Spleen (tissue), 11 donors: ENCODE data around the gene STING1. TPM values are rescaled to one million over a fixed set of nuclear protein-coding genes. Genes with fewer than 3 reads are reported as not detected.

Experiments
- DNase-seq: peaks from one replicate; pipeline ENCODE4 v3.0.0-alpha.2; 2020
- H3K27ac ChIP-seq, 8 donors: fragments of 200-600 bp; sonication (generic) in 7 of 8; 1 replicate in 4 of 8; 2 replicates in 4 of 8; pipeline versions ENCODE4 v1.5.0 to v1.8.0; 2016 to 2021; ENCODE audit warnings: inconsistent platforms in 4 of 8, mild to moderate bottlenecking in 4 of 8, moderate library complexity in 1 of 8
- H3K27me3 ChIP-seq, 7 donors: fragments of 200-600 bp; sonication (generic) in 6 of 7; replicated peaks in 1 of 7; 1 replicate in 4 of 7; 2 replicates in 3 of 7; pipeline versions ENCODE4 v1.5.0 to v1.8.0; 2016 to 2021; ENCODE audit warnings: inconsistent platforms in 3 of 7, mild to moderate bottlenecking in 1 of 7
- H3K36me3 ChIP-seq, 6 donors: fragments of 200-600 bp; sonication (generic) in 5 of 6; 1 replicate in 4 of 6; 2 replicates in 2 of 6; pipeline versions ENCODE4 v1.5.0 to v1.8.0; 2016 to 2021; ENCODE audit warnings: inconsistent platforms in 2 of 6
- H3K4me1 ChIP-seq, 6 donors: fragments of 200-600 bp; sonication (generic) in 5 of 6; 1 replicate in 3 of 6; 2 replicates in 3 of 6; pipeline versions ENCODE4 v1.5.0 to v1.8.0; 2016 to 2021; ENCODE audit warnings: inconsistent platforms in 3 of 6
- H3K4me3 ChIP-seq, 8 donors: fragments of 200-600 bp; sonication (generic) in 7 of 8; 1 replicate in 4 of 8; 2 replicates in 4 of 8; pipeline versions ENCODE4 v1.5.0 to v1.8.0; 2016 to 2021; ENCODE audit warnings: inconsistent platforms in 4 of 8, mild to moderate bottlenecking in 4 of 8, moderate library complexity in 2 of 8
- H3K9me3 ChIP-seq, 8 donors: fragments of 200-600 bp; sonication (generic) in 7 of 8; 1 replicate in 4 of 8; 2 replicates in 4 of 8; pipeline versions ENCODE4 v1.5.0 to v1.8.0; 2016 to 2021; ENCODE audit warnings: inconsistent platforms in 4 of 8
- POLR2A ChIP-seq, 3 donors: fragments of 450-650 bp; IDR thresholded peaks; one replicate each; pipeline ENCODE4 v1.5.1; 2017; ENCODE audit warnings: antibody characterized with exemption in 3 of 3, mild to moderate bottlenecking in 1 of 3
- POLR2AphosphoS5 ChIP-seq, 3 donors: sonication (generic); formaldehyde crosslinking; IDR thresholded peaks; one replicate each; pipeline ENCODE4 v1.5.1; 2017; ENCODE audit warnings: antibody characterized with exemption in 3 of 3
- WGBS, 5 donors: extraction: QIAGEN DNeasy Blood & Tissue Kit in 3 of 5; methylation state at CpG; one replicate each; pipeline versions ENCODE4 v1.1.5 to v1.1.7; 2013 to 2018; 5-methylcytosine and 5-hydroxymethylcytosine counted together
- intact Hi-C: fragments of 100-400 bp; cut with DNase I; formaldehyde crosslinking; loops from one replicate; pipeline ENCODE4 v1.15.0; 2023; ENCODE audit warnings: low total_unique reads
- polyA plus RNA-seq, 3 donors: library from polyadenylated mRNA; stranded (reverse); fragments of 200-250 nt; gene quantifications; one replicate each; pipeline ENCODE4 v1.2.1, GENCODE V29; 2013
- total RNA-seq, 7 donors: library from RNA; depleted of rRNA in 3 of 7; stranded (reverse); fragments of >200 nt in 3 of 7; fragmentation: NEBNext Ultra II Directional in 4 of 7; extraction: Animal tissue kit (Norgen Biotek cat#: 25700) in 4 of 7; gene quantifications; one replicate each; pipeline versions ENCODE4 v1.1.0 to v1.2.1, GENCODE V29; 2016 to 2021
- TF ChIP-seq, protein P1 (sequence below), 11 experiments: fragments of 200-600 bp in 7 of 11; fragments of 450-650 bp in 4 of 11; sonication (generic) in 4 of 11; IDR thresholded peaks in 8 of 11; conservative IDR thresholded peaks in 3 of 11; 1 replicate in 7 of 11; 2 replicates in 4 of 11; pipeline versions ENCODE4 v1.4.0 to v1.8.0; 2016 to 2021; ENCODE audit warnings: antibody characterized with exemption in 11 of 11, inconsistent platforms in 4 of 11, mild to moderate bottlenecking in 1 of 11
- donor health status: healthy with polysubstance abuse.
- donor health status: DM: no; HTN: no; CAD: no; lungs with moderate emphysema.
- donor health status: DM: no; HTN: no; CAD: no.
- donor health status: Bipolar disorder and iron deficiency.
- donor health status: healthy.
- donor health status: DM: no; HTN: no; CAD: no.
- donor health status: DM: yes; HTN: yes; CAD: no.

The STING1 gene
- total and polyA plus RNA-seq, 10 donors: 24.2 to 166 (median 104) TPM

DNA sequence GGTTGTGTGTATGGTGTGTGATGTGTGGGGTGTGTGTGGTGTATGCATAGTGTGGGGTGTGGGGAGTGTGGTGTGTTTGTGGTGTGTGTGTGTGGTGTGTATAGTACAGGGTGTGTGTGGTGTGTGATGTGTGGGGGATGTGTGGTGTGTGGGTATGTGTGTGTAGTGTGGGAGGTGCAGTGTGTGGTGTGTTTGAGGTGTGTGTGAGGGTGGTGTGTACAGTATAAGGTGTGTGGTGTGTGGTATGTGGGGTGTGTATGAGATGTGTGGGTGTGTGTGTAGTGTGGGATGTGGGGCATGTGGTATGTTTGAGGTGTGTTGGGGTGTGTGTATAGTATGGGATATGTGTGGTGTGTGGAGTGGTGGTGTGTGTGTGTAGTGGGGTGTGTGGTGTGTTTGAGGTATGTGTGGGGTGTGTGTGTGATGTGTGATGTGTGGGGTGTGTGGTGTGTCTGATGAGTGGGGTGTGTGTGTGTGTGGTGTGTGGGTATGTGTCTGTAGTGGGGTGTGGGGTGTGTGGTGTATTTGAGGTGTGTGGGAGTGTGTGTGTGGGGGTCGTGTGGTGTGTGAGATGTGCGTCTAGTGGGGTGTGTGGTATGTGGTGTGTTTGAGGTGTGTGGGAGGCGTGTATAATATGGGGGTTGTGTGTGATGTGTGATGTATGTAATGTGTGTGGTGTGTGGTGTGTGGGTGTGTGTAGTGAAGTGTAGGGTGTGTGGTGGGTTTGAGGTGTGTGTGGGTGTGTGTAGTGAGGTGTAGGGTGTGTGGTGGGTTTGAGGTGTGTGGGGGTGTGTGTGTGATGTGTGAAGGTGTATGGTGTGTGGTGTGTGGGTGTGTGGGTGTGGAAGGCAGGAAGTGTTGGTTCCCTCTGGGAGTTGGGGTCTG is 28.6 kb downstream of the STING1 start:
- WGBS, 5 donors: 53 to 69% (median 60%) methylated on average over 3 of the region's 3 CpGs
- no peak overlapping the region for H3K4me3 ChIP-seq
- peaks cover 0 to 47% (median 0%) of the 10 kb centered on the region in 6 donors for H3K36me3 ChIP-seq
- peak overlapping the region in 1 of 8 donors; percentile 63 for H3K27ac ChIP-seq
- TF ChIP-seq POLR2A (IDR thresholded peaks at IDR 0.05) (no peak), POLR2AphosphoS5 (IDR thresholded peaks at IDR 0.05) (no peak)
- TF ChIP-seq, protein P1, sequence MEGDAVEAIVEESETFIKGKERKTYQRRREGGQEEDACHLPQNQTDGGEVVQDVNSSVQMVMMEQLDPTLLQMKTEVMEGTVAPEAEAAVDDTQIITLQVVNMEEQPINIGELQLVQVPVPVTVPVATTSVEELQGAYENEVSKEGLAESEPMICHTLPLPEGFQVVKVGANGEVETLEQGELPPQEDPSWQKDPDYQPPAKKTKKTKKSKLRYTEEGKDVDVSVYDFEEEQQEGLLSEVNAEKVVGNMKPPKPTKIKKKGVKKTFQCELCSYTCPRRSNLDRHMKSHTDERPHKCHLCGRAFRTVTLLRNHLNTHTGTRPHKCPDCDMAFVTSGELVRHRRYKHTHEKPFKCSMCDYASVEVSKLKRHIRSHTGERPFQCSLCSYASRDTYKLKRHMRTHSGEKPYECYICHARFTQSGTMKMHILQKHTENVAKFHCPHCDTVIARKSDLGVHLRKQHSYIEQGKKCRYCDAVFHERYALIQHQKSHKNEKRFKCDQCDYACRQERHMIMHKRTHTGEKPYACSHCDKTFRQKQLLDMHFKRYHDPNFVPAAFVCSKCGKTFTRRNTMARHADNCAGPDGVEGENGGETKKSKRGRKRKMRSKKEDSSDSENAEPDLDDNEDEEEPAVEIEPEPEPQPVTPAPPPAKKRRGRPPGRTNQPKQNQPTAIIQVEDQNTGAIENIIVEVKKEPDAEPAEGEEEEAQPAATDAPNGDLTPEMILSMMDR (IDR thresholded peaks at IDR 0.05 in 8 of 11, conservative IDR thresholded peaks at IDR 0.05 in 3 of 11): no peak
- no peak for DNase-seq
- intact Hi-C loops: no loop called here
- H3K4me1 ChIP-seq: peaks cover 0 to 20% (median 5%) of the 10 kb centered on the region in 6 donors
- H3K27me3 ChIP-seq: no peaks in the 10 kb centered on the region
- no peaks in the 10 kb centered on the region for H3K9me3 ChIP-seq

DNA sequence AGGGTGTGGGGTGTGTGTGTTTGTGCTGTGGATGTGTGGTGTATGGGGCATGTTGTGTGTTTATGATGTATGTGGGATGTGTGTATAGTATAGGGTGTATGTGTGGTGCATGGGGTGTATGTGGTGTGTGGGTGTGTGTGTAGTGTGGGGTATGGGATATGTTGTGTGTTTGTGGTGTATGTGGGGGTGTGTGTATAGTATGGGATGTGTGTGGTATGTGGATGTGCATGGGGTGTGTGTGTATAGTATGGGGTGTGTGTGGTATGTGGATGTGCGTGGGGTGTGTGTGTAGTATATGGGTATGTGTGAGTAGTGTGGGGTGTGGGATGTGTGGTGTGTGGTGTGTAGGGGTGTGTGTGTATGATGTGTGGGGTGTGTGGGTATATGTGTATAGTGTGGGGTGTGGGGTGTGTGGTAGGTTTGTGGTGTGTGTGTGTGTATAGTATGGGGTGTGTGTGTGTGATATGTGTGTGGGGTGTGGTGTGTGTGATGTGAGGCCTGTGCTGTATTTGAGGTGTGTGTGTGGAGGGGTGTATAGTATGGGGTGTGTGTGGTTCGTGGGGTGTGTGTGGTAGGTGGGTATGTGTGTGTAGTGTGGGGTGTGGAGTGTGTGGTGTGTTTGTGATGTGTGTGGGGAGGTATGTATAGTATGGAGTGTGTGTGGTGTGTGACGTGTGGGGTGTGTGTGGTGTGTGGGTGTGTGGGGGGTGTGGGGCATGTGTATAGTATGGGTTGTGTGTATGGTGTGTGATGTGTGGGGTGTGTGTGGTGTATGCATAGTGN is 30.5 kb downstream of the STING1 start:
- H3K27me3 ChIP-seq: no peaks in the 10 kb centered on the region
- intact Hi-C loops: no loop called here
- peaks cover 0 to 62% (median 0%) of the 10 kb centered on the region in 6 donors for H3K36me3 ChIP-seq
- TF ChIP-seq, protein P1 (IDR thresholded peaks at IDR 0.05 in 8 of 11, conservative IDR thresholded peaks at IDR 0.05 in 3 of 11): no peak
- TF ChIP-seq POLR2AphosphoS5 (IDR thresholded peaks at IDR 0.05): no peak
- TF ChIP-seq POLR2A (IDR thresholded peaks at IDR 0.05): no peak
- no peak for DNase-seq
- H3K4me3 ChIP-seq: no peak overlapping the region
- H3K4me1 ChIP-seq: peaks cover 0 to 2% (median 0%) of the 10 kb centered on the region in 6 donors
- no peaks in the 10 kb centered on the region for H3K9me3 ChIP-seq
- 74 to 83% (median 83%) methylated on average over 3 of the region's 3 CpGs for WGBS, 5 donors
- H3K27ac ChIP-seq: peak overlapping the region in 1 of 8 donors; percentile 40

DNA sequence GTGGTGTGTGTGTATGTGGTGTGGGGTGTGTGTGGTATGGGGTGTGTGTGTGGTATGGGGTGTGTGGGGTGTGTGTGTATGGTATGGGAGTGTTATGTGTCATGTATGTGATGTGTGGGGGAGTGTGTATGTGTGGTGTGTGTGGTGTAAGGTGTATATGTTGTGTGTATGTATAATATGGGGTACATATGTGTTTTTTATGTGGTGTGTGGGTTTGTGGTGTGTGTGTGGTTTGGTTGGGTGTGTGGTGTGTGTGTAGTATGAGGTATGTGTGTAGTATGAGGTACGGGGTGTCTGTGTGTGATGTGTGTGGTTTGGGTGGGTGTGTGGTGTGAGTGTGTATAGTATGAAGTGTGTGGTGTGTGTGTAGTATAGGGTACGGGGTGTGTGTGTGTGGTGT is 31.4 kb downstream of the STING1 start:
- TF ChIP-seq POLR2AphosphoS5 (IDR thresholded peaks at IDR 0.05) (no peak), POLR2A (IDR thresholded peaks at IDR 0.05) (no peak)
- TF ChIP-seq, protein P1 (IDR thresholded peaks at IDR 0.05 in 8 of 11, conservative IDR thresholded peaks at IDR 0.05 in 3 of 11): no peak
- Histone ChIP-seq H3K9me3 (no peaks in the 10 kb centered on the region), H3K4me1 (no peaks in the 10 kb centered on the region), H3K27ac (no peak overlapping the region), H3K36me3 (peaks cover 0 to 53% (median 0%) of the 10 kb centered on the region in 6 donors), H3K4me3 (no peak overlapping the region), H3K27me3 (no peaks in the 10 kb centered on the region)
- 81 to 95% (median 86%) methylated on average over 2 of the region's 2 CpGs for WGBS, 5 donors
- intact Hi-C loops: no loop called here
- no peak for DNase-seq
